Measurements from ENCODE around the gene PHF21A.

PHF21A gene

GRCh38 chr11:46099963-46100316 is 21.3 kb downstream of the PHF21A start:
- H3K27ac ChIP-seq = no peak overlapping the region
- no peak for DNase-seq (ENCODE audit: low read depth, low spot score)

GRCh38 chr11:46090375-46090774 is 30.9 kb downstream of the PHF21A start:
- no peak overlapping the region for H3K27ac ChIP-seq
- DNase-seq (ENCODE audit: low read depth, low spot score) = no peak

- H3K27ac ChIP-seq = no peak overlapping the region
- no peak for DNase-seq (ENCODE audit: low read depth, low spot score)
These were observed 41.6 kb downstream of the PHF21A start for GRCh38 chr11:46079662-46080061.

GRCh38 chr11:46075928-46076327 is 45.3 kb downstream of the PHF21A start:
- H3K27ac ChIP-seq = peak overlapping the region; percentile 32
- DNase-seq (ENCODE audit: low read depth, low spot score) = no peak

- peak; percentile 36 for DNase-seq (ENCODE audit: low read depth, low spot score)
- peak overlapping the region; percentile 32 for H3K27ac ChIP-seq
These were observed 46.1 kb downstream of the PHF21A start for GRCh38 chr11:46075168-46075567.

- no peak overlapping the region for H3K27ac ChIP-seq
- no peak for DNase-seq (ENCODE audit: low read depth, low spot score)
These were observed 47.6 kb downstream of the PHF21A start for GRCh38 chr11:46073632-46074031.

GRCh38 chr11:46072172-46072964 is 48.9 kb downstream of the PHF21A start:
- no peak overlapping the region for H3K27ac ChIP-seq
- DNase-seq (ENCODE audit: low read depth, low spot score) = no peak

GRCh38 chr11:46071091-46071490 is 50.2 kb downstream of the PHF21A start:
- H3K27ac ChIP-seq = no peak overlapping the region
- no peak for DNase-seq (ENCODE audit: low read depth, low spot score)

GRCh38 chr11:46069595-46069994 is 51.7 kb downstream of the PHF21A start:
- no peak overlapping the region for H3K27ac ChIP-seq
- DNase-seq (ENCODE audit: low read depth, low spot score) = no peak

GRCh38 chr11:46066335-46066734 is 54.9 kb downstream of the PHF21A start:
- DNase-seq (ENCODE audit: low read depth, low spot score) = peak; percentile 64
- peak overlapping the region; percentile 78 for H3K27ac ChIP-seq

GRCh38 chr11:46065681-46066080 is 55.6 kb downstream of the PHF21A start:
- peak overlapping the region; percentile 78 for H3K27ac ChIP-seq
- DNase-seq (ENCODE audit: low read depth, low spot score) = no peak

GRCh38 chr11:46064221-46064620 is 57.0 kb downstream of the PHF21A start:
- DNase-seq (ENCODE audit: low read depth, low spot score) = no peak
- H3K27ac ChIP-seq = peak overlapping the region; percentile 78

- DNase-seq (ENCODE audit: low read depth, low spot score) = no peak
These were observed 58.1 kb downstream of the PHF21A start for GRCh38 chr11:46063138-46063537.

GRCh38 chr11:46060013-46060412 is 61.2 kb downstream of the PHF21A start:
- no peak for DNase-seq (ENCODE audit: low read depth, low spot score)
- H3K27ac ChIP-seq = no peak overlapping the region

More at GRCh38 chr11:46063138-46063537, 58.1 kb downstream of the PHF21A start:
- no peak overlapping the region for H3K27ac ChIP-seq

- no peak overlapping the region for H3K27ac ChIP-seq
- no peak for DNase-seq (ENCODE audit: low read depth, low spot score)
These were observed 63.8 kb downstream of the PHF21A start for GRCh38 chr11:46057489-46057888.

GRCh38 chr11:46055371-46055770 is 65.9 kb downstream of the PHF21A start:
- no peak overlapping the region for H3K27ac ChIP-seq
- DNase-seq (ENCODE audit: low read depth, low spot score) = no peak

GRCh38 chr11:46051102-46051501 is 70.2 kb downstream of the PHF21A start:
- no peak for DNase-seq (ENCODE audit: low read depth, low spot score)
- no peak overlapping the region for H3K27ac ChIP-seq

- peak overlapping the region; percentile 9 for H3K27ac ChIP-seq
- DNase-seq (ENCODE audit: low read depth, low spot score) = no peak
These were observed 70.6 kb downstream of the PHF21A start for GRCh38 chr11:46050662-46051061.

- DNase-seq (ENCODE audit: low read depth, low spot score) = no peak
- H3K27ac ChIP-seq = peak overlapping the region; percentile 9
These were observed 71.2 kb downstream of the PHF21A start for GRCh38 chr11:46050003-46050461.

- DNase-seq (ENCODE audit: low read depth, low spot score) = no peak
- H3K27ac ChIP-seq = no peak overlapping the region
These were observed 71.8 kb downstream of the PHF21A start for GRCh38 chr11:46049325-46049897.

GRCh38 chr11:46048198-46048597 is 73.1 kb downstream of the PHF21A start:
- DNase-seq (ENCODE audit: low read depth, low spot score) = no peak
- no peak overlapping the region for H3K27ac ChIP-seq

- DNase-seq (ENCODE audit: low read depth, low spot score) = no peak
- H3K27ac ChIP-seq = peak overlapping the region; percentile 2
These were observed 73.7 kb downstream of the PHF21A start for GRCh38 chr11:46047520-46047919.
